Measurements from ENCODE around the gene WIPF1.

The WIPF1 gene

DNA sequence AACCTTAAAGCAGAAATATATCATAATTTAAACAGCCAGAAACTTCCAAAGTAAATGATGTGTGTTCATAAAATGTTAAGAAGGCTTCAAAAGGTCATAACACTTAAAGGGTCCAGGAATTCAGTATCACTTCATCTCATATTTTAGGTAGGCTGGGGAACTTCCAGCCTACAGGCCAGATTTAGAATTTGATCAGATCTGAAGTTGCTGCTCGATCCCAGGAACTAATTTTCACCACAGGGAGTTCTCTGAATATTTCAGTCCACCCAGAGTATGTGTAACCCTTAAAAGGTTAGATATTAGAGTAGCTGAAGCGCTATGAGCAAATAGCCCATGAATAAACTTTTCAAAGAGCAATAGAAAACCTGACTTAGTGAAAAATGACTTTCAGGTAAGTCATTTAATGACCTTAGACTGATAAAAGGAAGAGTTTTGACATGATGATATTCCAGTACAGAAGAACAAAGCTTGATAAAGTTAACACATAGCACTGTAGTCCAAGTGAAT is 1.7 kb downstream of the WIPF1 start:
- in situ Hi-C loops (cut with MboI; ENCODE audit: low sequenced_read_pairs) = no loop called here

DNA sequence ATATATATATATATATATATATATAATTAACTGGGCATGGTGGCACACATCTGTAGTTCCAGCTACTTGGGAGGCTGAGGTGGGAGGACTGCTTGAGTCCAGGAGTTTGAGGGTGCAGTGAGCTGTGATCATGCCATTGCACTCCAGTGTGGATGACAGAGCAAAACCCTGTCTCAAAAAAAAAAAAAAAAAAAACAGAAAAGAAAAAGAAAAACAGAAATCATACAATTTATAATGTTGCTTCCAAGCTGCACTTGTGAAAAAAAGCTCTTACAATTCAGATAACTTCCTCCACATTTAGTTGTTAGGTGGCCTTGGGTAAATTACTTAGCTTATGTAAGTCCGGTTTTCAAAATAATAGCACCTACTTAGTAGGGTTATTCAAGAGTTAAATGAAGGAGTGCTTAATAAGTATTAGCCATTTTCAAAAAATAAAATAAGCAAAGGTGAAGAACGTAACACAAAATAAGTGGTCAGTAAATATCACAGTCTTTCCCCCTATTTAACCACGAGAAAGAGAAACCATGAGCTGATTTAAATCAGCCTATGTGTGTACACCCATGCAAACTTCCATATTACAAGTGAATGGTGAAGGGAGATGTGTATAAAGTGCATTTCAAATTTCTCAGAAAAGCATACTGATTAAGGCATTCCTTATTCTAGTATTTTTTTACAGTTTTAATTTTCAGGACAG is 2.3 kb downstream of the WIPF1 start:
- in situ Hi-C loops (cut with MboI; ENCODE audit: low sequenced_read_pairs) = no loop called here

DNA sequence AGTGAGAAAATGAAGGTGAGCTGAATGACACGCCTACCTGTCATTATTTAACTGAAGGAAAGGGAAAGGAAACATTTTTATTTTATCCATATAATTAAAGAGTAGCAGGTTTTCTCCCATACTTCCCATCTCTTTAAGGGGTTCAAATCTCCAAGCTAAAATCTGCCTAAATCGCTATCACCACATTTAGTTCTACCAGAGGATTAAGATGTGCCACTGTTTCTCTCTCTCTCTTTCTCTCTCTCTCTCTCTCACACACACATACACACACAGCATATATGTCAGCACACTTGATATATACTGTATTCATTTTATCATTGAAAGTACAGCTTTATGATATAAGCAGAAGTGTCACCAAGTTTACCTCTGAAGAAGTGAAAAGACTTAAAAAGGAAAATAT is 3.1 kb downstream of the WIPF1 start:
- in situ Hi-C loops (cut with MboI; ENCODE audit: low sequenced_read_pairs) = no loop called here

DNA sequence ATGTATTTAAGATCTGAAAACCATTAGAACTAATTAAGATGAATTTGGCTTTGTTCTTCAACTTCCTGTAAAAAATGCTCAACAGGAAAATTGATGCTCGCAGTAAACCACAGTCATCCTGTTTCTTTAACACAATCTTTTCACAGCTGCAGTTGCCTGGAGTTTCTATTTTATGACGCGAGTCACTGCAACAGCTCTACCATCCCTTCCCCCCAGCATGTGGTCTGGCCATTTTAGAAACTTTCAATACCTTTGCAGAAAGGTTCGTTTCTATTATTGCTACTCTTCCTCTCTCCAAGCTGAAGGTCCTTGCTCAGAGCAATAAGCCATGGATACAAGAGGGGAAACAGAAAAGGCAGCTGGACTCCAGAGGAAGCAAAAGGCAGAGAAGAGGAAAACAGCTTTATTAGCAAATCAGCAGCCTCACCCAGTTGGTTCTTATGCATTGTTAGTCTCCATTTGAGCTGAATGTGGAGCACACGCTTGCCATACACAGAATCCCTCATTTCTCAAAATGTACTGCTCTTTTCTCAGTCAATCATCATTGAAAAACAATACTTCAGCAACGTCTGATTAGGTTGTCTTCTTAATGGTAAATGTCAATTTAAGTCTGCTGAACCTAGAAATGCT is 3.9 kb downstream of the WIPF1 start:
- in situ Hi-C loops (cut with MboI; ENCODE audit: low sequenced_read_pairs) = no loop called here

DNA sequence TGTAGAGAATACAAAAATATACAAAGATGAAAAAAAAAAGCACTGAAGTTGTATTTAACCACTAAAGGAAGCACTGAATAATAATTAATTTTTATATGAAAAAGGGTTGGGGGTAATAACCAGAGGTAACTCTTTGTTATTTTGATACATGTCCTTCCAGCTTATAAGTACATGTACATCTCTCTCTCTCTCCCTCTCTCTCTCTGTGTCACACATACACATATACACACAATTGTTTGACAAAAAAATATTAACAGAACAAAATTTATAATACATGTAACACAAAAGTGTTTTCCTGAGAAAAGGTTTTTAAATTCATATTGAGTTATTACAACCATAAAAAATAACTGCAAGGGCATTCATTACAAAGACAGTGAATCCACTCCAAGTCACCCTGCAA is 4.6 kb downstream of the WIPF1 start:
- in situ Hi-C loops (cut with MboI; ENCODE audit: low sequenced_read_pairs) = no loop called here

DNA sequence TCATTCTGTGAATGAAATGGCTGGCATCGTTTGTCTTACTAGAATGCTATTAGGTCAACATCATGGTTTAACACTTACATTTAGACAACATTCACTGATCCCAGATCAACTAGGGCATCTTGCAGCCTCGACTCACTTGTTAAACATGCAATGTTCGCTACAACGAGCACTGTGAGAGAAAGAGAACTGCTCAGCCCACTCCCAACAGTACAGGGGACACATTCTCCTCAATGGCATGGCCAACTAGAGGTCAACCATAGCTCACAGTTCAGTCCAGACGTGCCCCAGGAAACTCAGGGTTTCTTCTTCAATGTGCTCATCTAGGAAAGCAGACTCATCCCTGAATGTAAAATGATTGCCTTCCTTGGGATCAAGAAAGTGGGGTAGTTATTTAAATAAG is 5.9 kb downstream of the WIPF1 start:
- in situ Hi-C loops (cut with MboI; ENCODE audit: low sequenced_read_pairs) = no loop called here

DNA sequence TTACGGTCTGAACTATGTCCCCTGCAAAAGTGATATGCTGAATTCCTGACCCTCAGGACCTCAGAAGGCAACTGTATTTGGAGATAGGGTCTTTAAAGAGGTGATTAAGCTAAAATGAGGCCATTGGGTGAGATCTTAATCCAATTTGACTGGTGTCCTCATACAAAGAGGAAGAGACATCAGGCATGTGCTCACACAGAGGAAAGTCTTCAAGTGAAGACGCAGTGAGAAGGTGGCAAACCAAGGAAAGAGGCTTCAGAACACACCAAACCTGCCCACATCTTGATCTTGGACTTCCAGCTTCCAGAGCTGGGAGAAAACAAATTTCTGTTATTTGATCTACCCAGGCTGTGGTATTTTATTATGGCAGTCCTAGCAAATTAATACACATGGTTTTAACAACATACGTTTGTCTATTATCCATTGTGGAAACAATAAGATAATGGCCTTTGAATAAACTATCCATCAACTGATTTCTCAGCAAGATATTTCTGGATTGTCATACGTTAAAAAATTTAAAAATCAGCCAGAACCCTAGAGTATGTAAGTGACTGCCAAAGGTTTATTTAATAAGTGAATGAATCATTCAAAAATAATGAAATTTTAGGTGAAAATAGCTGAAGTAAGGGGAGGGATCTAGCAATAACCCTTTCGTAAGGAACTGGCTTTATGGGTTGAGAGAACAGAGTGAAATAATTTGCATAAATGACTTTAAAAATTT is 6.5 kb downstream of the WIPF1 start:
- in situ Hi-C loops (cut with MboI; ENCODE audit: low sequenced_read_pairs) = no loop called here

DNA sequence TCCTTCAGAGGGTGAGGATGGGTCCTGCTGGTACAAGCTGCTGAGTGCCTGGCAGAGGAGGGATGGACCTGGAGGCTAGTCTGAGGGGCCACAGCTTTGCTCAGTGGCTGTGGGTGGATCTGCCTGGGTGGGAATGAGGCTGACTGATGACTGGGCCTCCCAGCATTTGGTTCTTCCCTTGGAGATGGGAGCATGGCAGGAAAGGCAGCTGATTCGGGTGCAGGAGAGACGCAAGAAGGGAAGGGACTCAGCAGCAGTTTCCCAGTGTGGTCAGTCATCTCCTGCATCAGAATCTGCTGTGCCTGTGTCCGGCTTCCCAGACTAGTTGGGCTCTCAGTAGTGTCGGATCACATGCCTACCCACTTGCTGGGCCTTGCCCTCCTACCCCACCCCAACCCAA is 7.3 kb downstream of the WIPF1 start:
- in situ Hi-C loops (cut with MboI; ENCODE audit: low sequenced_read_pairs) = no loop called here

DNA sequence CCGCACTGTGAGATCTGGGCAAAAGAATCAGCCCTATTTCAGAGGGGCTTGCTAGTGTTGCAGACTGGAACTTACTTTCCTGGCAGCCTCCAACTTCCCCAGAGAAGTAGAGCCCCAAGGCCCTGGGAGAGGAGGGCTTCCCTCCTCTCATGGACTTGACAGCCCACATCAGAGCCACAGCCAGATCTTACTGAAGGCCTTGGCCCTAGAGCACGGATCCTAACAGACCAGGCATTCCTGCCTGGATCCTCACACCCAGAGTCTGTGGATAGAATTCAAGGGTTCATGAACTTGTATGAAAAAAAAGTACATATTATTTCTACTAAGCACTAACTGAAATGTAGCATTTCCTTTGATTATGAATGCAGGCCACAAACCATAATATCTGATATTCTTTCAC is 8.3 kb downstream of the WIPF1 start:
- in situ Hi-C loops (cut with MboI; ENCODE audit: low sequenced_read_pairs) = no loop called here

DNA sequence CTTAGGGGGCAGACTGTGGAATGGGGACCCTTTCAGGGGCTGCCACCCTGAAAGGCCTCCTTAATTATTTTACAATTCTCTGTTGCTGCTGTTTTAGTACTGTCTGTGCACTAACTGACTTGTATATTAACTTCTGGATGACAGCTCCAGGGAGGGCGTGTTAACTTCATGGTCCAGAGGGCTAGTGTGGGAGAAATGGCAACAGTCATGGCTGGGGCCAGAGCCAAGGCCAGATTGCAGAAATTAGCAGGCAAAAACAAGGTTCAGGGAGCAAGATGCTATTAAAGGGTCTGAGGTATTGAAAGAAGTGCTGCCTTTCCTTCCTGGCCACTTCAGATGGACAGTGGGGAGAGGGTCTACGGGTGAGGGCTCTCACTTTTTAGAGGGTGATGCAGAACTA is 9.1 kb downstream of the WIPF1 start:
- in situ Hi-C loops (cut with MboI; ENCODE audit: low sequenced_read_pairs) = no loop called here

DNA sequence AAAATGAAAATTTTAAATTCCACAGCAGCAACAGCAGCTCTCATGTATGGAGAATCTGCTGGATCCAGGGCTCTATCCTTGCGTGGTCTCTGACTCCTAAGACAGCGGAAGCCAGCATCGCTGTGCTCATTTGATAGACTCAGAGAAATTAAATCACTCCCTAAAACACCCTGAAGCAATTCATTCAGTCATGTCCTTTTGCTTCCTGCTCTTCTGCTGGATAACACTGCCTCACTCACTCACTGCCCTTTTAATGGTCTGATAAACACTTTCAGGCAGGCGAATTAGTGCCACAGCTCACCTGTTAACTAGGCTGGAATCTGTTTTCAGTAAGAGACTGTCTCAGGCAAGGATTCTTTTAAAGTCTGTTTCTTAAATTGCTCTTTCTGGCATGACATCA is 10.0 kb downstream of the WIPF1 start:
- in situ Hi-C loops (cut with MboI; ENCODE audit: low sequenced_read_pairs) = no loop called here

DNA sequence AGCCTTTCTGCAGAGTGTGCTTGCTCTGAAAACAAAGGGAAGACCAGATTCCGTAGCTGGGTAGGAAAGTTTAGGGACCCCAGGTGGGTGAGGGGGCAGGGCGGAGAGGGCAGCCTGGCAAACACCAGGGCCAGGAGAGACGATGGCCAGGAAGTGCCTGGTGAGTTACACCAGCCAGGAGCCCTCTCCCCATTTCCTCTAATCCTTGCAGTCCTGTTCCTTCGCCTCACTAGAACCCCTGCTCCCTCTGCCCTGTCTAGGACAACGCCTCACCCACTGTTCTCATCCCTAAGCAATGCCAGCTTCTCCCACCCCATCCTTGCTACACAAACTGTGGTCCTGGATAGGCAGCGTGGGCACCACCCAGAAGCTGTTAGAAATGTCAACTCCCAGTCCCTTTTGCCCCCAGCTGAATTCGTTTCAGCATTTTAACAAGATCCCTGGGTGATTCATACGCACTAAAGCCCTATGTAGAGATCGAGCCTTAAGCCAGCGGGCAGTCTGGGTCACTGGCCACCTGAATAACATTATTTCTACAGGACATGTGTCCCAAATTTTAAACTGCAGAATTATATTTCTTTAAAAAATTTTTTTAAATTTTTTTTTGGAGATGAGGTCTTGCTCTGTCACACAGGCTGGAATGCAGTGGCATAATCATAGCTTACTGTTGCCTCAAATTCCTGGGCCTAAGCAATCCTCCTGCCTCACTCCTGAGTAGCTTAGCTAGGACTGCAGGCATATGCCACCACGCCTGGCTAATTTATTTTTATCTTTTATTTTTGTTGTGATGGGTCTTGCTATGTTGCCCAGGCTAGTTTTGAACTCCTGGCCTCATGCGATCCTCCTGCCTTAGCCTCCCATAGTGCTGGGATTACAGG is 10.9 kb downstream of the WIPF1 start:
- in situ Hi-C loops (cut with MboI; ENCODE audit: low sequenced_read_pairs) = no loop called here

DNA sequence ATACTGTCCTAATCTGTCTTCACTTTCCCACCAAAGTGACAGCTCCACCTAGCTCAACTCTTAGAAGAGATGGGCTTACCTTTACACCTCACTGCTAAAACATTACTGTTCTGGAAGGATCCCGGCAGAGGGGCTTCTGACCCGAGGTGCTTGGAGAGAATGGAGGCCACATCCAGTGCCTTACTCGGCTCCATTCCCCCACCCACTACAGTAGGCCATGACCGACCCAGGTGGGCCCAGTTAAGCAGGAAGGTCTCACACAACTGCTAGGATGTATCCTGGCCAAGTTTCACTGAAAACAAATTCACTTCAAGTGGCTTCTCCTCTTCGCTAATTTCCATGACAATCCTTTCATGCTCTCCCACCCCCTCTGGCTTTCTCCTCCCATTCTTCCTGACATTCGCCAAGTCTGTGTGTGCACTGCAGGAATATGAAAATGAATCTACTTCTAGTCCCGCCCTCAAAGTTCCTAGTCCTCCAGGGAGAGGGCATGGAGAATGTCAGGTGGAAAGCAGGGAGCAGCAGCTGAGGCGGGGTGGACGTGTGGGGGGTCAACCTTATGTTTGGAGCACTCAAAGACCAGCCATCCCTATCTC is 11.8 kb downstream of the WIPF1 start:
- in situ Hi-C loops (cut with MboI; ENCODE audit: low sequenced_read_pairs) = no loop called here

DNA sequence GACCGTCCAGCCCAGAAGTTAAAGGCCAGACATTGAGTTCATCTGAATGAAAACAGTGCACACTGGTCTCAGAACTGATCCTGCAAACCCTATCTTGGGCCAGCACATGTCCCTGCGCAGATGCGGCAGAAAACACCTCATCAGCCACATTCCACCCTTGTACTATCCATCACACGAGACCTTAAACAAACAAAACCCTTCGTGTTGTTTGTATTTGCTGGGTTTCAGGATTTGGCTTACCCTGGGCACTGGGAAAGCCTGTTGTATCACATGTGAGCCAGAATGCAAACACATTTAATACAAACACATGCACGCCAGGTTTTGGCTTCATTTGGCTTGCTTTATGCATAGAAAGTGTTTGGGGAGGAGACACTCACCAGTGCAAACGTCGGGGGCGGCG is 12.5 kb downstream of the WIPF1 start:
- in situ Hi-C loops (cut with MboI; ENCODE audit: low sequenced_read_pairs) = no loop called here

DNA sequence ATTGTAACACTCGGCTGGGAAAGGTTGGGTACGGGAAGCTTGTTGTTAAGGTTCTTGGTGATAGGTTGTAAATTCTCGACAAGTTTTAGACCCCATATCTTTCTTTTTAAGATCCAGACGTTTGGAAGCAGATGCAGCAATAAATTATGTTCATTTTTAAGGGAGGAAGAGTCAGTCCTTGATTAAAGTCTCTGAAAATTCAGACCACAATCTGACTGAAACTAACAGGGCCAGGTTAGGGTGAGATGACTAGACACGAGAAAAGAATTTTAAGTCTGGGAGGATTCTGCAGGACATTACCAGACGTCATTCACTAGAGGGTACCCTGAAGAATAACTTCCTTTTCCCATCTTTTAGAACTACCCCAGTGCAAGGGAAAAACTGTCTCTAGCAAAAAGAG is 16.1 kb downstream of the WIPF1 start:
- in situ Hi-C loops (cut with MboI; ENCODE audit: low sequenced_read_pairs) = no loop called here

DNA sequence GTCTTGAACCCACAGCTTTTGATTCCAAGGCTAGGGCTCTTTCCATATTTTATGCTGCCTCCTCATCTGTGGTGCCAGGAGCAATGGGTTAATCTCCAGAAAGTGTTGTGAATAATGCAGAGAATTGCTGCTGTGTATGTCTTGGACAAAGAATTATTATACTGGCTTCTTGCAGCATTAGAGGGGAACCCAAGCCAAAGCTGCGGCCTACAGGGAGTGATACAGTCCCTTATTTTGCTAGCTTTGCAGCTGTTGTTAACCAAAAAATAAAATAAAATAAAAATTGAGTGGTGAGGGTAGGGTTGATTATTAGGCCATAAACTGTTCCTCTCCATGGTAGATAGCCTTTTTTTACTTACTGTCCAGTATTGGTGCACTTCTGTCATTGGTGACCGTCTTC is 16.7 kb downstream of the WIPF1 start:
- in situ Hi-C loops (cut with MboI; ENCODE audit: low sequenced_read_pairs) = no loop called here

DNA sequence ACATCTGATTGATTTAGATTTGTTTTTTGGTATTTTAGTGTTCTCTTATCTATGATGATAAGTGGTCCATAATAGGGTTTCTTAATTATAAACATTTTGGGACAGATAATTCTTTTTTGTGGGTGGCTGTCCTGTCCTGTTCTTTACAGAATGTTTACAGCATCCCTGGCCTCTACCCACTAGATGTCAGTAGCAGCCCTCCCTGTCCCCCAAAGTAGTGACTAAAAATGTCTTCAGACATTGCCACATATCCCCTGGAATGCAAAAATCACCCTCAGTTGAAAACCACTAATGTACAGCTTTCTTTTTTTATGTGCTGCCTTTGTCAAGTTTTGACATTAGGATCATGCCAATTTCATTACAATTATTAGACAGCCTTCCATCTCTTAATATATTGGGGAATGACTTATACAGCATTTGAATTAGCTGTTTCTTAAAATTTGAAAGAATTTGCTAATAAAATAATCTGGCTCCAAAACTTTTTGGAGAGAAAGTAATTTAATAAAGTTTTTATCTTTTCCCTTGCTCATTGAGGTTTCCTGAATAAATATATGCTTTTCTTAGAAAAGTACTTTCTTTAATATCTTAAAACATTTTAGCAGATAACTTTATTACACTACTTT is 19.5 kb downstream of the WIPF1 start:
- in situ Hi-C loops (cut with MboI; ENCODE audit: low sequenced_read_pairs) = no loop called here

DNA sequence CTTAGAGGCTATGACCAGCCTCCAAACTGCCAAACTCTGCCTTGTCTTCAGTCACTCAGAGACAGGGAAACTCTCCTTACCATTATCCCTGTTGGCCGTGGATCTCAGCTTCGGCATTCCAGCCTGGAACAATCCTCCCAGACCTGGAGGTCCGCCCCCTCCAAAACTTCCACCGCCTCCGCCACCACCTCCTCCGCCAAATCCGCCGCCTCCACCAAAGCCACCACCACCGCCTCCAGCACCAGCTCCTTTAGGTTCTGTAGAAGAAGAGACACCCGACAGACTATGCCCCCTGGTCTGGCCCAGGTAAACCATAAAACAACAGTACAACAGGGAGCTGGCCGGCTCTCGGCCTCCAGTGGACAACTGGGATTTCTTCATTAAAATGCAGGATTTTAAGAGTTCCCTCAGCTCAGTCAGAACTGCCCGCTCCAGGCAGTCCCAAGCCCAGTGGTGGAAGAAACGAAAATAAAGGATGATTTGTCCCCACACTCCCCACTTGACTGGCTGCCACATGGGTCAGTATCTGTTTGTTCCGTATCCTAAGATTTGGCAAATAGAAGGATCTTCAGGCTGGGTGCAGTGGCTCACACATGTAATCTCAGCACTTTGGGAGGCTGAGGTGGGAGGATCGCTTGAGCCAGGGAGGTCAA is 22.4 kb downstream of the WIPF1 start:
- in situ Hi-C loops (cut with MboI; ENCODE audit: low sequenced_read_pairs) = no loop called here

DNA sequence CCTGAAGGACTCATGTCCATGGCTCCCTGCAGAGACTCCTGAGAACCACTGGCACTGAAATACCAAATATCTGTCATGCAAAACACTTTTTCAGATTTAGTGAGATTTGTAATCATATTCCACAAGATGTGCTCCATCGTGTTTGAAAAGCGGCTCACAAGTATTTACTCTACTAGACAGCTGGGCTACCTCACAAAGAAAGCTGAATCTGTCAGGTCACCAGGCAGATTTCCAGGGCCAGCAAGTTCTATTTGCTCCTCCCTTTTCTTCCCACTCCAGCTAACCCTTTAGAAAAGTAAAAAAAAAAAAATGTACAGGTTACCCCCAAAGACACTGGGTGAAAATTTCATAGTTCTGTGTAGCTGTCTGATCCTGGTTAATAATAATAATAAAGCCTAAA is 22.9 kb downstream of the WIPF1 start:
- in situ Hi-C loops (cut with MboI; ENCODE audit: low sequenced_read_pairs) = no loop called here

DNA sequence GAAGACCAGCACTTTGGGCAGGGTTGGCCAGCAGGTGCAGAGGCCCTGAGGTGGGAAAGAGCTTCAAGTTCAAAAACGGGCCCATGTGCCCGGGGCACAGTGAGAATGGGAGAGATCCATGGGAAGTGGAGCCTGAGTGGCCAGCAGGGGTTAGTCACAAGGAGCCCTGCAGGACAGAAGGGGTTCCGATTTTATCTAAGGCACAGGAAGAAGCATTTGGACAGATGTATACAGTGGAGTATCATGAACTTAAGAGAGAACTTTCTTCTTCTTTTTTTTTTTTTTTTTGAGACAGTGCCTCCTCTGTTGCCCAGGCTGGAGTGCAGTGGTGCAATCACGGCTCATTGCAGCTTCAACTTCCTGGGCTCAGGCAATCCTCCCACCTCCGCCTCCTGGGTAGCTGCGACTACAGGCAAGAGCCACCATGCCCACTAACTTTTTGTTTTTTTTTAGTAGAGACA is 24.0 kb downstream of the WIPF1 start:
- in situ Hi-C loops (cut with MboI; ENCODE audit: low sequenced_read_pairs) = no loop called here

Data from HL-60/S4 treated with phorbol 12-myristate 13-acetate at 8.2 ng/mL for 4 days and 3 days (cell line).